ENCODE measurements around the gene SCRN2. TPM values are rescaled to one million over a fixed set of nuclear protein-coding genes. Genes with fewer than 3 reads are reported as not detected.

The SCRN2 gene
- total RNA-seq, 3 donors from 2014 or later: 49.2 to 108 (median 54.9) TPM

DNA sequence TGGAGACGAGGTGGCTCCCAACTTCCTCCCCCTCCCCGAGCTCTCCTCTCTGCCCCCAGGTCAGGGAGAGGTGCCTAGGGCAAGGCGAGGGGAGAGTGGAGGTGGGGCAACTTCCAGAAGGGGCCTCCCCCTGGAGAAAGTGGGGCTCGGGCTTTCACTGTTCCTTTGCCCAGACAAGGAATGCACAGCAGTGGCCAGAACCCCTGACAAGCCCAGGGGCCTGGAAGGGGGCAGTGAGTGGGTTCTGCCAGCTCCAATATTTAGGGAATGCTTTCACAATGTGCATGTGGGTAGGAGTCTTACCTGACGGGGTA, 43.3 kb upstream of the SCRN2 start:
- peak overlapping the region; percentile 77 to 78 for H3K27ac ChIP-seq

GRCh38 chr17:47883589-47884426, 42.7 kb upstream of the SCRN2 start:
- intact Hi-C loops (cut with DNase I; ENCODE audit: low total_unique reads): no loop called here
- TF ChIP-seq POLR2A (IDR thresholded peaks at IDR 0.05) (no peak), POLR2AphosphoS5 (IDR thresholded peaks at IDR 0.05) (no peak)
- TF ChIP-seq, protein P1, sequence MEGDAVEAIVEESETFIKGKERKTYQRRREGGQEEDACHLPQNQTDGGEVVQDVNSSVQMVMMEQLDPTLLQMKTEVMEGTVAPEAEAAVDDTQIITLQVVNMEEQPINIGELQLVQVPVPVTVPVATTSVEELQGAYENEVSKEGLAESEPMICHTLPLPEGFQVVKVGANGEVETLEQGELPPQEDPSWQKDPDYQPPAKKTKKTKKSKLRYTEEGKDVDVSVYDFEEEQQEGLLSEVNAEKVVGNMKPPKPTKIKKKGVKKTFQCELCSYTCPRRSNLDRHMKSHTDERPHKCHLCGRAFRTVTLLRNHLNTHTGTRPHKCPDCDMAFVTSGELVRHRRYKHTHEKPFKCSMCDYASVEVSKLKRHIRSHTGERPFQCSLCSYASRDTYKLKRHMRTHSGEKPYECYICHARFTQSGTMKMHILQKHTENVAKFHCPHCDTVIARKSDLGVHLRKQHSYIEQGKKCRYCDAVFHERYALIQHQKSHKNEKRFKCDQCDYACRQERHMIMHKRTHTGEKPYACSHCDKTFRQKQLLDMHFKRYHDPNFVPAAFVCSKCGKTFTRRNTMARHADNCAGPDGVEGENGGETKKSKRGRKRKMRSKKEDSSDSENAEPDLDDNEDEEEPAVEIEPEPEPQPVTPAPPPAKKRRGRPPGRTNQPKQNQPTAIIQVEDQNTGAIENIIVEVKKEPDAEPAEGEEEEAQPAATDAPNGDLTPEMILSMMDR (IDR thresholded peaks at IDR 0.05): no peak
- peak; percentile 71 to 82 for DNase-seq (ENCODE audit: low spot score in 2 of 2)
- peaks cover 13 to 14% of the 10 kb centered on the region in 2 donors for H3K4me1 ChIP-seq
- no peaks in the 10 kb centered on the region for H3K27me3 ChIP-seq
- H3K36me3 ChIP-seq: no peaks in the 10 kb centered on the region
- peak overlapping the region; percentile 77 to 78 for H3K27ac ChIP-seq
- no peaks in the 10 kb centered on the region for H3K9me3 ChIP-seq
- peak overlapping the region in 1 of 3 donors; percentile 28 for H3K4me3 ChIP-seq

More for the DNA sequence above, 43.3 kb upstream of the SCRN2 start:
- DNase-seq (ENCODE audit: low spot score in 2 of 2): peak in 1 of 2 donors; percentile 80
- no peaks in the 10 kb centered on the region for H3K36me3 ChIP-seq
- intact Hi-C loops (cut with DNase I; ENCODE audit: low total_unique reads): no loop called here
- H3K27me3 ChIP-seq: no peaks in the 10 kb centered on the region
- peak in 1 of 3 donors; percentile 12 for TF ChIP-seq POLR2AphosphoS5 (IDR thresholded peaks at IDR 0.05)
- no peak for TF ChIP-seq POLR2A (IDR thresholded peaks at IDR 0.05)
- peak overlapping the region in 1 of 3 donors; percentile 10 for H3K4me3 ChIP-seq
- peaks cover 13 to 14% of the 10 kb centered on the region in 2 donors for H3K4me1 ChIP-seq
- H3K9me3 ChIP-seq: no peaks in the 10 kb centered on the region

- TF ChIP-seq POLR2AphosphoS5 (IDR thresholded peaks at IDR 0.05): no peak
- no peak for TF ChIP-seq POLR2A (IDR thresholded peaks at IDR 0.05)
- TF ChIP-seq, protein P1 (IDR thresholded peaks at IDR 0.05): no peak
- Histone ChIP-seq H3K27me3 (no peaks in the 10 kb centered on the region), H3K36me3 (no peaks in the 10 kb centered on the region), H3K4me1 (peaks cover 13 to 14% of the 10 kb centered on the region in 2 donors), H3K9me3 (no peaks in the 10 kb centered on the region), H3K27ac (peak overlapping the region; percentile 77 to 78), H3K4me3 (peak overlapping the region in 2 of 3 donors; percentile 3 to 43)
- no peak for DNase-seq (ENCODE audit: low spot score in 2 of 2)
- intact Hi-C loops (cut with DNase I; ENCODE audit: low total_unique reads): no loop called here
Measured at GRCh38 chr17:47882695-47883588, 41.9 kb upstream of the SCRN2 start.

DNA sequence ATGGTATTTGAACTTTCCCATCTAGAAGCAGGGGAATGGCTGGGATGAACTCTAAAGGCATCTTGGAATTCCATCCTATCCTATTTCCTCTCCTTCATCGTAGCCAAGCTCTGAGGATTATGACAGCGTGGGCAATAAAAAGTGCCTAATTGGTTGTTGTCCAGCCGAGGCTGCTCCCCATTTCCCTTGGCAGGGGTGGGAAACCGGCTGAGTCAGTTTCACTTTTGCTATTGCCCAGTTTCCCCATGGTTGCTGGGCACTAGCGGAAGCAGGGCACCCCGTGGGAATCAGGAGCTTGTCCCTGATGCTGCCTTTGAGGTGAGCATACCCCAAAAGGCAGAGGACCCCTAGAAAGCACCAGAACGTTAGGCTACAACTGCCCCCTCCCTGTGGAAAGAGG, 41.2 kb upstream of the SCRN2 start:
- peak in 1 of 2 donors; percentile 64 for DNase-seq (ENCODE audit: low spot score in 2 of 2)
- peaks cover 13 to 14% of the 10 kb centered on the region in 2 donors for H3K4me1 ChIP-seq
- H3K36me3 ChIP-seq: no peaks in the 10 kb centered on the region

More for the DNA sequence above, 41.2 kb upstream of the SCRN2 start:
- Histone ChIP-seq H3K9me3 (no peaks in the 10 kb centered on the region), H3K27ac (peak overlapping the region; percentile 77 to 78), H3K27me3 (no peaks in the 10 kb centered on the region), H3K4me3 (peak overlapping the region; percentile 3 to 43 (median 15))
- intact Hi-C loops (cut with DNase I; ENCODE audit: low total_unique reads): no loop called here
- TF ChIP-seq POLR2A (IDR thresholded peaks at IDR 0.05) (no peak), POLR2AphosphoS5 (IDR thresholded peaks at IDR 0.05) (no peak)
- TF ChIP-seq, protein P1 (IDR thresholded peaks at IDR 0.05): no peak

Measured in breast epithelium (tissue), 4 donors.